Ascending aorta (tissue), 2 donors: ENCODE measurements around the gene ST6GALNAC3. TPM values are rescaled to one million over a fixed set of nuclear protein-coding genes. Genes with fewer than 3 reads are reported as not detected.

Experiments used
- DNase-seq, 2 donors: peaks; one replicate each; pipeline ENCODE4 v3.0.0-alpha.2; 2019; ENCODE audit warnings: low spot score in 2 of 2
- H3K27ac ChIP-seq, 2 donors: fragments of 200-600 bp; sonication (generic); one replicate each; pipeline ENCODE4 v1.5.1; 2016 to 2017; ENCODE audit warnings: mild to moderate bottlenecking in 1 of 2
- H3K27me3 ChIP-seq: fragments of 200-600 bp; sonication (generic); one replicate; pipeline ENCODE4 v1.5.1; 2017
- H3K36me3 ChIP-seq, 2 donors: fragments of 200-600 bp; sonication (generic); one replicate each; pipeline ENCODE4 v1.5.1; 2016
- H3K4me1 ChIP-seq, 2 donors: fragments of 200-600 bp; sonication (generic); one replicate each; pipeline ENCODE4 v1.5.1; 2016 to 2017; ENCODE audit warnings: mild to moderate bottlenecking in 1 of 2
- H3K4me3 ChIP-seq, 2 donors: fragments of 200-600 bp; sonication (generic); one replicate each; pipeline ENCODE4 v1.5.1; 2016 to 2017; ENCODE audit warnings: mild to moderate bottlenecking in 1 of 2
- H3K9me3 ChIP-seq, 2 donors: fragments of 200-600 bp; sonication (generic); one replicate each; pipeline ENCODE4 v1.5.1; 2016
- intact Hi-C: fragments of 100-400 bp; cut with DNase I; formaldehyde crosslinking; loops from one replicate; pipeline ENCODE4 v1.15.1; 2023
- total RNA-seq: library from RNA; depleted of rRNA; stranded (reverse); fragments of >200 nt; gene quantifications from one replicate; pipeline ENCODE4 v1.1.0, GENCODE V29; 2016
- TF ChIP-seq, protein P1 (sequence below), 3 experiments: fragments of 200-600 bp in 2 of 3; fragments of 450-650 bp in 1 of 3; sonication (generic) in 2 of 3; IDR thresholded peaks; one replicate each; pipeline ENCODE4 v1.5.1; 2016 to 2019; ENCODE audit warnings: antibody characterized with exemption in 3 of 3, mild to moderate bottlenecking in 1 of 3, moderate library complexity in 1 of 3

Gene ST6GALNAC3
- total RNA-seq, 1 donor from 2014 or later: 34.5 TPM

DNA sequence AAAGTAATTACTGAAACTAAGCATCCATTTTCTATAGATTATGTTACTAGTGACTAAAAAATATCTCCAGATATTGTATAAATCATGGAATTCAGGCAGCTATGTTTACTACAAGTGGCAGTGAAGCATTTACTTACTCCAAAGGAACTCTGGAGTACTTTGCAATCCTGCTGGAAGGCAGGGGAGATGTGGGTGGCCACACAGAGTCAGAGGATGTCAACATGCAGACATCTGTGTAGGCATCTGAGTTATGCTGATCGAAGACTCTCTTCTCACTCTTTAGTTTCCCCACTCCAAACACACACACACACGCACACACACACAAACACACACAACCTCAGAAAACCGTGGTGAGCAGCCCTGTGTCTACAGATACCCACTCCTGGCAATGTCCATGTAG is 112.9 kb downstream of the ST6GALNAC3 start:
- Histone ChIP-seq H3K36me3 (no peaks in the 10 kb centered on the region), H3K4me3 (no peak overlapping the region), H3K4me1 (no peaks in the 10 kb centered on the region), H3K9me3 (no peaks in the 10 kb centered on the region), H3K27me3 (no peaks in the 10 kb centered on the region), H3K27ac (no peak overlapping the region)
- intact Hi-C loops: no loop called here
- TF ChIP-seq, protein P1, sequence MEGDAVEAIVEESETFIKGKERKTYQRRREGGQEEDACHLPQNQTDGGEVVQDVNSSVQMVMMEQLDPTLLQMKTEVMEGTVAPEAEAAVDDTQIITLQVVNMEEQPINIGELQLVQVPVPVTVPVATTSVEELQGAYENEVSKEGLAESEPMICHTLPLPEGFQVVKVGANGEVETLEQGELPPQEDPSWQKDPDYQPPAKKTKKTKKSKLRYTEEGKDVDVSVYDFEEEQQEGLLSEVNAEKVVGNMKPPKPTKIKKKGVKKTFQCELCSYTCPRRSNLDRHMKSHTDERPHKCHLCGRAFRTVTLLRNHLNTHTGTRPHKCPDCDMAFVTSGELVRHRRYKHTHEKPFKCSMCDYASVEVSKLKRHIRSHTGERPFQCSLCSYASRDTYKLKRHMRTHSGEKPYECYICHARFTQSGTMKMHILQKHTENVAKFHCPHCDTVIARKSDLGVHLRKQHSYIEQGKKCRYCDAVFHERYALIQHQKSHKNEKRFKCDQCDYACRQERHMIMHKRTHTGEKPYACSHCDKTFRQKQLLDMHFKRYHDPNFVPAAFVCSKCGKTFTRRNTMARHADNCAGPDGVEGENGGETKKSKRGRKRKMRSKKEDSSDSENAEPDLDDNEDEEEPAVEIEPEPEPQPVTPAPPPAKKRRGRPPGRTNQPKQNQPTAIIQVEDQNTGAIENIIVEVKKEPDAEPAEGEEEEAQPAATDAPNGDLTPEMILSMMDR (IDR thresholded peaks at IDR 0.05): no peak
- no peak for DNase-seq

DNA sequence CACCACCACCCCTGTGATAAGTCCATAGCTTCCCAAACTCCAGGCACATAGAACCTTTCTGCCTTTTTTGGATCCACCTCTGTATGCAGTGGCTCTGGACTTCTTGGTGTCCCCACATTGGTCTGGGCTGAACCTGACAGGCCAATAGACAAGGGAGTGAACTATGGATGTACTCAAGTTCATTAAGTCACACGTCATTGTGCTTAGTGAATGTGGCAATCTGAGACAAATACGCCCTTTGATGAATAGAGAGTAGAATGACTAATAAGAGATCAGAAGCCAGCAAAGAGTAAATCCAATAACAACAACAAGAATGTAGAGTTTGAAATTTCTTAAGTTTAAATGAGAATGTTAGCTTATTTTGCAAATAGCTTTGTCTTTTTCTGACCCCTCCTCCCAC is 114.8 kb downstream of the ST6GALNAC3 start:
- H3K4me3 ChIP-seq: no peak overlapping the region
- no peaks in the 10 kb centered on the region for H3K36me3 ChIP-seq
- H3K27ac ChIP-seq: no peak overlapping the region
- H3K27me3 ChIP-seq: no peaks in the 10 kb centered on the region
- intact Hi-C loops: no loop called here
- no peak for DNase-seq
- TF ChIP-seq, protein P1 (IDR thresholded peaks at IDR 0.05): no peak
- no peaks in the 10 kb centered on the region for H3K4me1 ChIP-seq
- no peaks in the 10 kb centered on the region for H3K9me3 ChIP-seq

DNA sequence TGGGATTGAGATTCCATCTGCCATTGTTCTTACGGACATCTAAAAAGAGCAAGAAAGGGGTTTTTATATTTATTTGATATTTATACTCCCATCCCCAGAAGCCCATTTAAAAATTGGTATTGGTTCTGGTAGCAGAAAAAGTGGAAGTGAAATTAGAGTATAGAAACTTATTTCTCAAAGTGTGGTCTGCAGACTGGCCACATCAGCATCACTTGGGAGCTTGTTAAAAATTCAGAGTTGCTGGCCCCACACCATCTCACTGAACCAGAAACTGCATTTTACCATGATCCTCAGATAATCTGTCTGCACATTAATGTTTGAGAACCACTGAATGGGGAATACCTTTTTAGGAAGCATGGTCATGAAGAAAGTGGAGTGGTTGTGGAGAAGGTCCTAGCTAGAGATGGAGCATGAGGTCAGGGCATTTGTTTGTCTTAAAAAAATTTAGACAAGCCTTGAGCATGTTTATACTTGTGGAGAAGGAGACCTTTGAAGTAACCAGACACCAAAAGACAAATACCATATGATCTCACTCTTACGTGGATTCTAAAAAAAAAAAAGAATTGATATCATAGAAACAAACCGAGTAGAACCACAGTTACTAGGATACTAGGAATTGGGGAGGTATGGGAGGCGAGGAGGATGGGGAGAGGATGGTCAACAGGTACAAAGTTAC is 116.3 kb downstream of the ST6GALNAC3 start:
- Histone ChIP-seq H3K4me1 (no peaks in the 10 kb centered on the region), H3K27ac (no peak overlapping the region), H3K4me3 (no peak overlapping the region), H3K36me3 (no peaks in the 10 kb centered on the region), H3K9me3 (no peaks in the 10 kb centered on the region), H3K27me3 (no peaks in the 10 kb centered on the region)
- no peak for DNase-seq
- intact Hi-C loops: no loop called here
- TF ChIP-seq, protein P1 (IDR thresholded peaks at IDR 0.05): no peak

DNA sequence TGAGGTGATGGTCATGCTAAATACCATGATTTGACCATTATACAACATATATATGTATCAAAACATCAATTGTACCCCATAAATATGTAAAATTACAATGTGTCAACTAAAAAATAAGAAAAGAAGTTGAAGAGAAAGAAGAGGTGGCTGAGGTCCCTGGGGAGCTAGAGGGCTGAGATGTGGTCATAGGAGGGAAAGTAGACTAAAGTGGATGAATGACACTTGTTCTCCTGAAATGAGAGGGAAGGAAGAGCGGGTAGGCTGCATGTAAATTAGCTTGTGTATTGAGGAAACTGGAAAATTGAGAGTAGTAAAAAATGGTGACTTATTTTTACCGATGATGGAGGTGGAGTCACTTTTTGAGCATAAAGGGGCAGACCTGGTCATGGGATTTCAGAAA is 117.0 kb downstream of the ST6GALNAC3 start:
- no peak overlapping the region for H3K4me3 ChIP-seq
- no peaks in the 10 kb centered on the region for H3K27me3 ChIP-seq
- H3K27ac ChIP-seq: no peak overlapping the region
- no peak for DNase-seq
- no peaks in the 10 kb centered on the region for H3K9me3 ChIP-seq
- H3K4me1 ChIP-seq: no peaks in the 10 kb centered on the region
- TF ChIP-seq, protein P1 (IDR thresholded peaks at IDR 0.05): no peak
- H3K36me3 ChIP-seq: no peaks in the 10 kb centered on the region
- intact Hi-C loops: no loop called here

DNA sequence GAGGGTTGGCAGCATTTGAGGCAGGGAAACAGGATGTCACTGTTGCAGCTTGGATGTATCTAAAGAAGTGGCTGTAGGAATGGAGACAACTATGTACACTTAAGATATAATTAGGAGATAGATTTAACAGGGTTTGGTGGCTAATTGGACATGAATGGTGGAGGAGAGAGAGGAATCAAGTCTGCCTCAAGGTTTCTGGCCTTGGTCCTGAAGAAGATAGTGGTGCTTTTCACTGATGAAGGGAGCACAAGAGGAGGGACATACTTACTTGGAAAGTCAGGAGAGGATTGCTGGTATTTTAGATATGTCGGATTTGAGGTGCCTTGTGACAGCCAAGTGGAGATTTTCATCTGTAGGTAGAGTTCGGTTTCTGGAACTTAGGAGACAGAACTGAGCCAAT is 123.9 kb downstream of the ST6GALNAC3 start:
- intact Hi-C loops: no loop called here
- TF ChIP-seq, protein P1 (IDR thresholded peaks at IDR 0.05): no peak
- no peaks in the 10 kb centered on the region for H3K9me3 ChIP-seq

DNA sequence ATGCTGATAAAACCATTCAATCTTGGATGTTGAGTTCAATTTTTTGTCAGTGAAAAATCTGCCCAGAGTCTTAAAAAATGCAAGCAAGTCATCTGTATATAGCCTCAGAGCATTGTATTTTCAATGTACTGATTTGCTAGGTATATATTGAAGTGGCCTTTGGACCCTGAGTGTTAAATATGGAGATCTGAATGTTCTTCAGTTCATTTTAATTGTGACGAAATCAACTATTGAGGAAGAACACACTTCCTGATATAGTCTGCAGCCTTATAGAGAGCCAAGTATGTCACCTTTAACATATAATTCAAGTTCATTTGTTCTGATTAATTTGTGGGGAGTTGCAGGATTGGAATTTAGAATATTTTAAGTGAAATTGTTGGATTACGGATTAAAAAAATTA is 128.1 kb downstream of the ST6GALNAC3 start:
- no peak overlapping the region for H3K4me3 ChIP-seq
- no peaks in the 10 kb centered on the region for H3K36me3 ChIP-seq
- no peaks in the 10 kb centered on the region for H3K27me3 ChIP-seq
- intact Hi-C loops: no loop called here
- no peak for DNase-seq
- no peaks in the 10 kb centered on the region for H3K4me1 ChIP-seq
- TF ChIP-seq, protein P1 (IDR thresholded peaks at IDR 0.05): no peak
- no peak overlapping the region for H3K27ac ChIP-seq
- H3K9me3 ChIP-seq: no peaks in the 10 kb centered on the region

More for the DNA sequence above, 123.9 kb downstream of the ST6GALNAC3 start:
- Histone ChIP-seq H3K27me3 (no peaks in the 10 kb centered on the region), H3K4me1 (no peaks in the 10 kb centered on the region), H3K36me3 (no peaks in the 10 kb centered on the region), H3K27ac (no peak overlapping the region), H3K4me3 (no peak overlapping the region)
- DNase-seq: no peak
